Liver (tissue), 9 donors: ENCODE results near the gene SLN. TPM values are rescaled to one million over a fixed set of nuclear protein-coding genes. Genes with fewer than 3 reads are reported as not detected.

Source experiments
- DNase-seq: peaks from one replicate; pipeline ENCODE4 v3.0.0-alpha.2; 2017; ENCODE audit warnings: low spot score
- H3K27ac ChIP-seq, 2 donors: one replicate each; pipeline ENCODE4 v1.7.0; 2013; ENCODE audit warnings: inconsistent platforms in 2 of 2, low read length in 2 of 2, control low read depth in 1 of 2, low read depth in 1 of 2, mild to moderate bottlenecking in 1 of 2
- H3K27me3 ChIP-seq, 4 donors: one replicate each; pipeline versions ENCODE4 v1.6.1 to v1.7.0; 2013; ENCODE audit warnings: low read length in 3 of 4, inconsistent platforms in 1 of 4, mild to moderate bottlenecking in 1 of 4, moderate library complexity in 1 of 4; ENCODE audit not compliant: control insufficient read depth in 4 of 4, insufficient read depth in 4 of 4
- H3K36me3 ChIP-seq, 4 donors: one replicate each; pipeline versions ENCODE4 v1.6.1 to v1.7.0; 2013; ENCODE audit warnings: low read length in 3 of 4, mild to moderate bottlenecking in 3 of 4, low read depth in 1 of 4, moderate library complexity in 1 of 4; ENCODE audit not compliant: control insufficient read depth in 4 of 4, insufficient read depth in 3 of 4
- H3K4me1 ChIP-seq, 4 donors: one replicate each; pipeline versions ENCODE4 v1.6.1 to v1.7.0; 2013; ENCODE audit warnings: low read length in 3 of 4, mild to moderate bottlenecking in 3 of 4, moderate library complexity in 1 of 4; ENCODE audit not compliant: control insufficient read depth in 4 of 4, insufficient read depth in 4 of 4
- H3K4me3 ChIP-seq, 3 donors: one replicate each; pipeline versions ENCODE4 v1.6.1 to v1.7.0; 2013; ENCODE audit warnings: low read length in 3 of 3, control low read depth in 1 of 3, low read depth in 1 of 3, mild to moderate bottlenecking in 1 of 3
- H3K9ac ChIP-seq, 2 donors: one replicate each; pipeline ENCODE4 v1.7.0; 2013; ENCODE audit warnings: low read length in 2 of 2, mild to moderate bottlenecking in 2 of 2, moderate library complexity in 2 of 2, control low read depth in 1 of 2, low read depth in 1 of 2
- H3K9me3 ChIP-seq, 4 donors: one replicate each; pipeline versions ENCODE4 v1.6.1 to v1.7.0; 2013; ENCODE audit warnings: low read length in 3 of 4; ENCODE audit not compliant: control insufficient read depth in 4 of 4
- EGR1 ChIP-seq, 2 donors: IDR thresholded peaks; 2 replicates each; pipeline ENCODE4 v1.6.1; 2016 to 2018; ENCODE audit warnings: antibody characterized with exemption in 2 of 2, low read depth in 2 of 2
- FOXA1 ChIP-seq: IDR thresholded peaks from 2 replicates; pipeline ENCODE4 v1.6.1; 2016; ENCODE audit warnings: antibody characterized with exemption
- FOXA2 ChIP-seq: IDR thresholded peaks from 2 replicates; pipeline ENCODE4 v1.6.1; 2016; ENCODE audit warnings: antibody characterized with exemption
- GABPA ChIP-seq, 2 donors: IDR thresholded peaks in 1 of 2; conservative IDR thresholded peaks in 1 of 2; 2 replicates each; pipeline ENCODE4 v1.6.1; 2016; ENCODE audit warnings: antibody characterized with exemption in 2 of 2, mild to moderate bottlenecking in 1 of 2, moderate library complexity in 1 of 2
- HNF4A ChIP-seq, 2 donors: conservative IDR thresholded peaks; 2 replicates each; pipeline ENCODE4 v1.6.1; 2016; ENCODE audit warnings: antibody characterized with exemption in 2 of 2, mild to moderate bottlenecking in 2 of 2
- HNF4G ChIP-seq: IDR thresholded peaks from 2 replicates; pipeline ENCODE4 v1.6.1; 2016; ENCODE audit warnings: antibody characterized with exemption
- JUND ChIP-seq, 2 donors: IDR thresholded peaks; 2 replicates each; pipeline ENCODE4 v1.6.1; 2016; ENCODE audit warnings: antibody characterized with exemption in 2 of 2
- NR2F2 ChIP-seq: IDR thresholded peaks from 2 replicates; pipeline ENCODE4 v1.6.1; 2016; ENCODE audit warnings: antibody characterized with exemption
- RAD21 ChIP-seq, 2 donors: IDR thresholded peaks; 2 replicates each; pipeline ENCODE4 v1.6.1; 2016; ENCODE audit warnings: antibody characterized with exemption in 2 of 2, mild to moderate bottlenecking in 2 of 2
- RXRA ChIP-seq, 2 donors: IDR thresholded peaks; 2 replicates each; pipeline ENCODE4 v1.6.1; 2017 to 2018; ENCODE audit warnings: antibody characterized with exemption in 2 of 2, mild to moderate bottlenecking in 1 of 2
- SP1 ChIP-seq: IDR thresholded peaks from 2 replicates; pipeline ENCODE4 v1.6.1; 2018; ENCODE audit warnings: antibody characterized with exemption, mild to moderate bottlenecking
- TAF1 ChIP-seq: conservative IDR thresholded peaks from 2 replicates; pipeline ENCODE4 v1.6.1; 2016; ENCODE audit warnings: antibody characterized with exemption, mild to moderate bottlenecking
- YY1 ChIP-seq: IDR thresholded peaks from 2 replicates; pipeline ENCODE4 v1.6.1; 2016; ENCODE audit warnings: antibody characterized with exemption, mild to moderate bottlenecking
- ZBTB33 ChIP-seq: IDR thresholded peaks from 2 replicates; pipeline ENCODE4 v1.6.1; 2016; ENCODE audit warnings: antibody characterized with exemption
- WGBS: extraction: QIAGEN DNeasy Blood & Tissue Kit; methylation state at CpG from one replicate; pipeline ENCODE4 v1.1.7; 2013; 5-methylcytosine and 5-hydroxymethylcytosine counted together
- polyA plus RNA-seq, 2 donors: library from polyadenylated mRNA; stranded (reverse) in 1 of 2; unstranded in 1 of 2; fragments of 200-250 nt in 1 of 2; fragments of >200 nt in 1 of 2; fragmentation: Nextera tagmentation in 1 of 2; extraction: Ambion mirVana in 1 of 2; gene quantifications; one replicate each; pipeline versions ENCODE4 v1.2.1 to v1.2.3, GENCODE V29; 2013 to 2015
- total RNA-seq, 2 donors: library from RNA; depleted of rRNA; stranded (reverse); fragments of >200 nt; gene quantifications; one replicate each; pipeline ENCODE4 v1.2.3, GENCODE V29; 2014
- TF ChIP-seq, protein P1 (sequence below): IDR thresholded peaks from 2 replicates; pipeline ENCODE4 v1.6.1; 2016; ENCODE audit warnings: antibody characterized with exemption
- TF ChIP-seq, protein P2 (sequence below): fragments of 150-350 bp; IDR thresholded peaks from 2 replicates; pipeline ENCODE4 v1.5.1; 2017; ENCODE audit warnings: improper control_type of control experiment, low read depth, low read length; ENCODE audit not compliant: missing input control
- TF ChIP-seq, protein P3 (sequence below): IDR thresholded peaks from 2 replicates; pipeline ENCODE4 v1.6.1; 2016; ENCODE audit warnings: antibody characterized with exemption, mild to moderate bottlenecking
- donor health status: healthy.
- donor health status: healthy.
- donor health status: healthy.
- donor health status: healthy.
- donor health status: healthy.

Gene SLN
- total and polyA plus RNA-seq, 4 donors, result not detected

DNA sequence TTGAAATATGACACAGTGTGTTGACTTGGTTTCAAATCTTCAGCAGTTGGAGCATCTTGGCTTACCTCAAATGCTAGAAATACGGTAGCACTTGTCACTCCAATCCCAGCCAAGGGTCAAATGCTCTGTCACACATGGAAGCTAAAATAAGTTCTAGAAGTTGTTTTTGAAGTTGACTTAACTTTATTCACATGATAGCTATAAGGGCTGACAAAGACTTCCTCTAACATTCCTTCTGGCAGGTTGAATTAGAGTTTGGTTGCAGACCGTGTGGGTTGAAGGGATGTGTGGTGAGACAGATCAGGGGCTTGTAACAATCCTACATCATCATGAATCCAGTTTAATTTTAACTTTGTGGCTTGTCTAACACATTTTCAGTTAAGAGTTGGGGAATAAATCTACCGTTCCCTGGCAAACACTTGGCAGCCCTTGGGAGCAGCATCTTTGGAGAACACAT is 4.6 kb downstream of the SLN start:
- TF ChIP-seq ZBTB33 (no peak), FOXA2 (no peak), EGR1 (IDR thresholded peaks at IDR 0.05; ENCODE audit: low read depth in 2 of 2) (no peak), RXRA (IDR thresholded peaks at IDR 0.05) (no peak), TAF1 (no peak), GABPA (IDR thresholded peaks at IDR 0.05 in 1 of 2, conservative IDR thresholded peaks at IDR 0.05 in 1 of 2) (no peak), NR2F2 (no peak)
- TF ChIP-seq, protein P1, sequence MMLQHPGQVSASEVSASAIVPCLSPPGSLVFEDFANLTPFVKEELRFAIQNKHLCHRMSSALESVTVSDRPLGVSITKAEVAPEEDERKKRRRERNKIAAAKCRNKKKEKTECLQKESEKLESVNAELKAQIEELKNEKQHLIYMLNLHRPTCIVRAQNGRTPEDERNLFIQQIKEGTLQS, result no peak
- TF ChIP-seq, protein P2, sequence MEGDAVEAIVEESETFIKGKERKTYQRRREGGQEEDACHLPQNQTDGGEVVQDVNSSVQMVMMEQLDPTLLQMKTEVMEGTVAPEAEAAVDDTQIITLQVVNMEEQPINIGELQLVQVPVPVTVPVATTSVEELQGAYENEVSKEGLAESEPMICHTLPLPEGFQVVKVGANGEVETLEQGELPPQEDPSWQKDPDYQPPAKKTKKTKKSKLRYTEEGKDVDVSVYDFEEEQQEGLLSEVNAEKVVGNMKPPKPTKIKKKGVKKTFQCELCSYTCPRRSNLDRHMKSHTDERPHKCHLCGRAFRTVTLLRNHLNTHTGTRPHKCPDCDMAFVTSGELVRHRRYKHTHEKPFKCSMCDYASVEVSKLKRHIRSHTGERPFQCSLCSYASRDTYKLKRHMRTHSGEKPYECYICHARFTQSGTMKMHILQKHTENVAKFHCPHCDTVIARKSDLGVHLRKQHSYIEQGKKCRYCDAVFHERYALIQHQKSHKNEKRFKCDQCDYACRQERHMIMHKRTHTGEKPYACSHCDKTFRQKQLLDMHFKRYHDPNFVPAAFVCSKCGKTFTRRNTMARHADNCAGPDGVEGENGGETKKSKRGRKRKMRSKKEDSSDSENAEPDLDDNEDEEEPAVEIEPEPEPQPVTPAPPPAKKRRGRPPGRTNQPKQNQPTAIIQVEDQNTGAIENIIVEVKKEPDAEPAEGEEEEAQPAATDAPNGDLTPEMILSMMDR, result no peak
- H3K27me3 ChIP-seq, result no peaks in the 10 kb centered on the region
- 79% methylated on average over 3 of the region's 3 CpGs for WGBS

GRCh38 chr11:107706531-107706930 is 5.3 kb downstream of the SLN start:
- Histone ChIP-seq H3K27me3 (no peaks in the 10 kb centered on the region), H3K4me3 (no peak overlapping the region), H3K9ac (no peak overlapping the region), H3K4me1 (no peaks in the 10 kb centered on the region), H3K27ac (no peak overlapping the region), H3K36me3 (no peaks in the 10 kb centered on the region), H3K9me3 (peaks cover 0 to 3% (median 0%) of the 10 kb centered on the region in 4 donors)
- no peak for DNase-seq
- TF ChIP-seq, protein P3, sequence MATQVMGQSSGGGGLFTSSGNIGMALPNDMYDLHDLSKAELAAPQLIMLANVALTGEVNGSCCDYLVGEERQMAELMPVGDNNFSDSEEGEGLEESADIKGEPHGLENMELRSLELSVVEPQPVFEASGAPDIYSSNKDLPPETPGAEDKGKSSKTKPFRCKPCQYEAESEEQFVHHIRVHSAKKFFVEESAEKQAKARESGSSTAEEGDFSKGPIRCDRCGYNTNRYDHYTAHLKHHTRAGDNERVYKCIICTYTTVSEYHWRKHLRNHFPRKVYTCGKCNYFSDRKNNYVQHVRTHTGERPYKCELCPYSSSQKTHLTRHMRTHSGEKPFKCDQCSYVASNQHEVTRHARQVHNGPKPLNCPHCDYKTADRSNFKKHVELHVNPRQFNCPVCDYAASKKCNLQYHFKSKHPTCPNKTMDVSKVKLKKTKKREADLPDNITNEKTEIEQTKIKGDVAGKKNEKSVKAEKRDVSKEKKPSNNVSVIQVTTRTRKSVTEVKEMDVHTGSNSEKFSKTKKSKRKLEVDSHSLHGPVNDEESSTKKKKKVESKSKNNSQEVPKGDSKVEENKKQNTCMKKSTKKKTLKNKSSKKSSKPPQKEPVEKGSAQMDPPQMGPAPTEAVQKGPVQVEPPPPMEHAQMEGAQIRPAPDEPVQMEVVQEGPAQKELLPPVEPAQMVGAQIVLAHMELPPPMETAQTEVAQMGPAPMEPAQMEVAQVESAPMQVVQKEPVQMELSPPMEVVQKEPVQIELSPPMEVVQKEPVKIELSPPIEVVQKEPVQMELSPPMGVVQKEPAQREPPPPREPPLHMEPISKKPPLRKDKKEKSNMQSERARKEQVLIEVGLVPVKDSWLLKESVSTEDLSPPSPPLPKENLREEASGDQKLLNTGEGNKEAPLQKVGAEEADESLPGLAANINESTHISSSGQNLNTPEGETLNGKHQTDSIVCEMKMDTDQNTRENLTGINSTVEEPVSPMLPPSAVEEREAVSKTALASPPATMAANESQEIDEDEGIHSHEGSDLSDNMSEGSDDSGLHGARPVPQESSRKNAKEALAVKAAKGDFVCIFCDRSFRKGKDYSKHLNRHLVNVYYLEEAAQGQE, result no peak
- TF ChIP-seq GABPA (IDR thresholded peaks at IDR 0.05 in 1 of 2, conservative IDR thresholded peaks at IDR 0.05 in 1 of 2) (no peak), NR2F2 (no peak), EGR1 (IDR thresholded peaks at IDR 0.05; ENCODE audit: low read depth in 2 of 2) (no peak), JUND (IDR thresholded peaks at IDR 0.05) (no peak), RXRA (IDR thresholded peaks at IDR 0.05) (no peak), HNF4G (no peak), YY1 (no peak), RAD21 (IDR thresholded peaks at IDR 0.05) (no peak), FOXA1 (no peak), FOXA2 (no peak), SP1 (no peak), HNF4A (conservative IDR thresholded peaks at IDR 0.05) (no peak), TAF1 (no peak)
- TF ChIP-seq, protein P2, result no peak
- TF ChIP-seq, protein P1, result no peak
- WGBS, result 59% methylated on average over 2 of the region's 2 CpGs

More for the DNA sequence above, 4.6 kb downstream of the SLN start:
- Histone ChIP-seq H3K4me1 (no peaks in the 10 kb centered on the region), H3K9me3 (peaks cover 0 to 3% (median 0%) of the 10 kb centered on the region in 4 donors), H3K9ac (no peak overlapping the region), H3K4me3 (no peak overlapping the region), H3K36me3 (no peaks in the 10 kb centered on the region), H3K27ac (no peak overlapping the region)
- DNase-seq, result no peak
